ENCODE measurements around the gene DPH7.
"Not testable (repeated sequence)": the region's sequence is repeated elsewhere in the genome, so short reads cannot be mapped to it uniquely, and the experiment has no call there.

DPH7 gene

DNA sequence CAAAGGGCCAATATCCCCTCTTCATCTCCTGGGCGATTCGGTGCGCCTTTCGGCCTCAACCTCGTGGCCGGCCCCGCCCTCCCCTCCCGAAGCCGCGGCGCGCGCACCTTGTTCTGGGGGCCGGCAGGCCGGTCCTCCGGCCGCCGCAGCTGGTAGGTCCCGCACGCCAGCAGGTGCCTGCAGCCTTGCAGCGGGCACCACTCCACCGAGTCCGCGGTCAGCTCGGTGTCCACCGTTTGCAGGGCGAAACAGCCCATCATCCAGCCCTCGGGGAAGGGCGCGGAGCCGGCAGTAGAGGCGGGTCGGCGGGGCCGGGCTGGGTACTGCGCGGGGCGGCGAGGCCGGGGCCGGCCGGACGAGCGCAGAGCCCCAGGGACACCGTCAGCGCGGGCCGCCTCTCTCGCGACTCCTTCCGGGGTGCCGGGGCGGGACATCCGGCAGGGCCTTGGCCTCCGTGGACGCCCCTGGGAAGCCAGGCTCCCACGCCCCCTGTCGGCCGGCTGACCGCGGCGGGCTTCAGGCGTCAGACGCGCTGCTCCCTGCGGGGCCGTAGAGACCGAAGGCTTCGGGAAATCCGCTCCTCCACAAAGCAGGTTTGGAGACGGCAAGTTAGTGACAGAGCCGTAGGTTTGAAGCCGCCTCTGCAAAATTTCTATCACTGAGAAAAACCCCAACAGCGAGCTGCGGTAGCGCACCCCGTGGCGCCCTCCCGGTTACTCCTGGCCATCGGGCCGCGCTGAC is at the start of gene DPH7:
Gene DPH7 (minus strand): TSS at position 408 of the 741 bp plus-strand sequence. CDS start 148 bp downstream, at position 260.
- in situ Hi-C loops (cut with MboI; ENCODE audit: low sequenced_read_pairs): no loop called here

DNA sequence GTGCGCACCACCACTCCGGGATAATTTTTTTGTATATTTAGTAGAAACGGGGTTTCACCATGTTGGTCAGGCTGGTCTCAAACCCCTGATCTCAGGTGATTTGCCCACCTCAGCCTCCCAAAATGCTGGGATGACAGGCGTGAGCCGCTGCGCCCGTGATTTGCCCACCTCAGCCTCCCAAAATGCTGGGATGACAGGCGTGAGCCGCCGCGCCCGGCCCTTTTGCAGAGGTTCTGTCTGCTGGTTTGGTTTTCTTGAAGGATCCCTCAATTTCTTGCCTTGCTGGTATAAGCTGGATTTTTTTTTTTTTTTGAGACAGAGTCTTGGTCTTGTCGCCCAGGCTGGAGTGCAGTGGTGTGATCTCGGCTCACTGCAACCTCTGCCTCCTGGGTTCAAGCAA is 48.7 kb upstream of the DPH7 start:
- in situ Hi-C loops (cut with MboI; ENCODE audit: low sequenced_read_pairs): not testable (repeated sequence)

DNA sequence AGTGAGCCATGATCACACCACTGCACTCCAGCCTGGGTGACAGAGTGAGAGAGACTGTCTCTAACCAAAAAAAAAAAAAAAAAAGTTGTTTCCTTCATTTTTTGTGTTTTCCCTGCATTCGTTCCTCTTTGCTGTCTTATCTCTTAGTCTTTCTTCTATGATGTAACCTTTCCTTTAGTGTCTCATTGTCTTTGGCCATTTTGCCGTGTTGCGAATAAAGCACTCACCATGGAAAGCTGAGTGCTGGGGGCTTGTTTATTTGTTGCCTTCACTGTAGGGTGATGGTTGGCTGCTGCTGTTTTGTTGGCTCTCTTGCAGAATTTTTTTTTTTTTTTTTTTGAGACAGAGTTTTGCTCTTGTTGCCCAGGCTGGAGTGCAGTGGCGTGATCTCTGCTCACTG is 47.7 kb upstream of the DPH7 start:
- in situ Hi-C loops (cut with MboI; ENCODE audit: low sequenced_read_pairs): no loop called here

DNA sequence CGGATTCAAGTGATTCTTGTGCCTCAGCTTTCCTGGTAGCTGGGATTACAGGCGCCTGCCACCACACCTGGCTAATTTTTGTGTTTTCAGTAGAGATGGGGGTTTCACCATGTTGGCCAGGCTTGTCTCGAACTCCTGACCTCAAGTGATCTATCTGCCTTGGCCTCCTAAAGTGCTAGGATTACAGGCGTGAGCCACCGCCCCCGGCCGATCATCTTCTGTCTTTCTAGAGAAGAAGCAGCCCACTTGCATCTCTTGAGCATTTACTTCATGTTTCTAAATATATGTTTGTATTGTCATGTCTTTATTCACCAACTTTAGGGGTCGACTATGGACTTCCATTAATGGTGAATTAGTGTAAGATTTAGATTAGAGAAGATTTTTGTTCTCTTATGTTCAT is 43.5 kb upstream of the DPH7 start:
- in situ Hi-C loops (cut with MboI; ENCODE audit: low sequenced_read_pairs): not testable (repeated sequence)

DNA sequence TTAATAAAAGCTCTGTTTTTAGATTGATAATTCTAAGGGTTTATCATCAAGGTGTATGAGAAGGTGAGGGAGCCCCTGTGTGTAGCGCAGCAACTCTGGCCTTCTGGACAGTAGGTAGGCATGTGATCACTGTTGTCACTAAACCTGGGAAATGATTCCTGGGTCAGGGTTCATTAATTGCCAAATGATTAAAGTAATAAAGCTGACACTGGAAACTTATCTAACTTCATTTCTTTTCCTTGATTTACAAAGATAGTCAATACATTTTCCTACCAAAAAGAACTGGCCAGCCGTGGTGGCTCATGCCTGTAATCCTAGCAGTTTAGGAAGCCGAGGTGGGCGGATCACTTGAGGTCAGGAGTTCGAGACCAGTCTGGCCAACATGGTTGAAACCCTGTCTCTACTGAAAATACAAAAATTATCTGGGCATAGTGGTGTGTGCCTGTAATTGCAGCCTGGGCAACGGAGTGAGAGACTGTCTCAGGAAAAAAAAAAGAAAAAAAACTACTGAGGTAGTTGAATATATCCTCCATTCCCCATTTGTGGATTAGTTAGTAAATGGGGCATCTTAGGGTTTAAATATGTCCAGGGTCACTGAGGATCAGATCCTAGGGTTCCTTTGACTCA is 42.5 kb upstream of the DPH7 start:
- in situ Hi-C loops (cut with MboI; ENCODE audit: low sequenced_read_pairs): no loop called here

DNA sequence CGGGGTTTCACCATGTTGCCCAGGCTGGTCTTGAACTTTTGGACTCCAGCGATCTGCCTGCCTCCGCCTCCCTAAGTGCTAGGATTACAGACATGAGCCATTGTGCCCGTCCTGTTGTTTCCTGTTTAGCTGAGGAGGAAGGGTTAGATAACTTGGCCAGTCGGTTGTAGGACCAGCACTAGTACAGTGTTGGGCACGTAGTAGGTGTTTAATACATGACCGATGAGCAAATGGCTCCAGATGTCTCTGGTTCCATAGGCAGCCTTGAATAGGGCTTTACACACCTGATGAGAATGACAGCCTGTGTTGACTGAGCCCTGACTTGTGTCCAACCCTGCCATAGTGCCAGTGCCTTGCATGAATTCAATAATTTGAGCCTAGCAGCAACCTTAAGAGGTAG is 41.9 kb upstream of the DPH7 start:
- in situ Hi-C loops (cut with MboI; ENCODE audit: low sequenced_read_pairs): no loop called here

DNA sequence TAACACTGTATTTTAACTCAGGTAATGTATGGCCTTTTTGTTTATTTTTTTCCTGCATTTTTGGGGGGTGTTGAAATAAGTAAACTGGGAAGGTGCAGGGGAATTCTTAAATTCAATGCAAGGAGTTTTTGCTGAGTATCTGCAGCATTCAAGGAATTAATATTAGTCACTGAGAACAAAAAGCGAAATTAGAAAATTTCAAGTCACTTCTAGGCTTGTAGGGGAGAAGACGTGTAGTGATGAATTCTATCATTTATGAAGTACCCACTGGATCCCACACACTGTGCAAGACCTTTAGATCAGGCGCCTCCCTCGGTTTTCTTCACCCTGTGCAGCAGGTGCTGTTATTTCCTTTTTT is 41.3 kb upstream of the DPH7 start:
- in situ Hi-C loops (cut with MboI; ENCODE audit: low sequenced_read_pairs): no loop called here

DNA sequence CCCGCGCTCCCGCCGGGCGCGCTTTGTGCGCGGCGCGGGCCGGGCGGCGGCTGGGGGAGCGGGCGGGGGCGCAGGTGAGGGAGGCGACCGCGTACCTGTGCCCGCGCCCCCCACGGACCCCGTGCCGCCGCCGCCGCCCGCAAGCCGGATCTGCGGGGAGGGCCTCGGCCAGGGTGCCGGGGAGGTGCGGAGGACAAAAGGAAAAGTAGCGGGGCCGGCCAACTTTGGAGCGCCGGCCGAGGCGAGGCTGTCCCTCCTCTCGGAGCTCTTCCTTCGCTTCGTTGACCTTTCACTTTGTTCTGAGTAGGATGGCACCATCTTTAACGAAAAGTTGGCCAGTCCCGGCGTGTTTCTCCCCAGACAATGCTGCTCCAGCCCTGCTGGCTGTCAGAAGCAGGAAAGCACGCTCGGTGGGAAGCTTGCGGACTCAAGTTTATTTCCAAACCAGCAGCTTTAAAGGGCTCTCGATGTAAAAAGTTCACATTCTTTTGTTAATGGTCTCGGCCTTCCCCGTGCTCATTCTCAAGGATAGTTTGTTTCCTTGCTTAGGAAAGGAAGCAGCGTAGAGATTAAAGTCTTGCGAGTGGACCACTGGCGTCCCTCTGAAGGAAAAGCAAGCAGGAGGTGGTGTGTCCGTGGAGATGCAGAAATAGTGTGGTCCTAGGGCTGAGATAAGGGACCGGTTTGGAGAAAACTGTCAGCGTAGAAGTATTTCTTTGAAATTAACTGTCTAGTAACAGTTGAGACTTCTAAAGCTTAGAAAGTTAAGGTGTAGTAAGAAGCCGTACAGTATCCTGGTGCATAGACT is 40.7 kb upstream of the DPH7 start:
- in situ Hi-C loops (cut with MboI; ENCODE audit: low sequenced_read_pairs): no loop called here

DNA sequence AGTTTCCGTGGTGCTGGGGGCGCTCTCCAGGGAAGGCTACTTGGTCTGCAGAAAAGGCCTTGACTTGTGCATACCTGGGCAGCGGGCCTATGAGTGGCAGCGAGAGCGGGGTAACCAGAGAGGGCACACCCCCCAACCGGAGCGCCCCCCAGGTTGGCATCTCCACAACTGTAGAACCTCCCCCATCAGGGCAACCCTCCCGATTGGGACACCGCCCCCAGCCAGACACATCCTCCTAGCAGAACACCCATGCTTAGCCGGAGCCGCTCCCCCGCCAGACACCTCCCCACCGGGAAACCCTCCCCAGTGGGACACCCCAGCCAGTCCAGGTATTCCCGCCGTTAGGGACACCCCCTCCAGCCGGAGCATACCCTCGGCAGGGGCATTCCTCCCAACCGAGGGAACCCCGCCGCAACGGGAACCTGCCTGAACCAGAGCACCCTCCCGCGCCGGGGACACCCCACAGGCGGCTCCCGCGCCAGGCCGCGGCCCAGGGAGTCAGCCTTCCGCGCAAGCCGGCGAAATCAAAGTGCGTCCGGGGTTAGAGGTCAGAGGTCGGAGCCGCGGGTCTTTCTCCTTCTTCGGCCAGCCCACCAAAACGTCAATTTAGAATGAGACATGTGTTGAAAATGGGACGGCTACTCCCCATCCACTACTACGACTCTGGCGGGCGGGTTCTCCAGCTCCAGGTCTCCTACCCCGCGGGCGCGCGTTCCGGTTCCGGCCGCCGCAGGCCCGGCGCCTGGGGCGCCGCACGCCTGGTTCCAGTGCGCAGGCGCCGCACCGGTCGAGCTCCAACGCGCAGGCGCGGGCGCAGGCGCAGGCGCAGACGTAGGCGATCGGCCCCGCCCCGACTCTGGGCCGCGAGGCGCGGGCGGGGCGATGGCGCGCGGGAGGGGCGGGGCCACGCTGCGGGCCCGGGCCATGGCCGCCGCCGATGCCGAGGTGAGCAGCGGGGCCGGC is 39.7 kb upstream of the DPH7 start, which contains the start of gene EHMT1:
Gene EHMT1 (plus strand): TSS at position 901 of the 963 bp plus-strand sequence. CDS start 24 bp downstream, at position 925.
- in situ Hi-C loops (cut with MboI; ENCODE audit: low sequenced_read_pairs): no loop called here

DNA sequence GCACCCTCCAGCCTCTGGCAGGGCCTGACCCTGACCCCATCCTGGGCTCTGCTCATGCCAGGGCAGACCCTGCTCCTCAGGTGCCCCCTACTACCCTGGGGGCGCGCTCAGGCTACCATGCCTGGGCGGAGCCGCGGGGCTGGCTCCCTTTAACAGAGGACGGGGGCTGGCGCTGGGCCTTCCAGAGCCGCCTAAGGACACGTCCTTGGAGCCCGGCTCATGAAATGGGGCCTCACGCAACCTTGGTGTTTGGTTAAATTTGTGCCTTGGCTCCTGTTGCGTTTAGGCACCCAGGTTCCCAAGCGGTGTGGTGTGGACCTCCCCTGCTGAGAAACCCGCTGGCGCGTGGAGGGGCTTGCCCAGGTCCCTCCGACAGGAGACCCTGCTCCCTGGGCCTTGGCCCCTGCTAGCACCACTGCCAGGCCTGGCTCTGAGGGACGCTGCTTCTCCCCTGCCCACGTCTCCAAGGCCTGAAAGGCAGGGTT is 36.7 kb upstream of the DPH7 start:
- in situ Hi-C loops (cut with MboI; ENCODE audit: low sequenced_read_pairs): no loop called here

DNA sequence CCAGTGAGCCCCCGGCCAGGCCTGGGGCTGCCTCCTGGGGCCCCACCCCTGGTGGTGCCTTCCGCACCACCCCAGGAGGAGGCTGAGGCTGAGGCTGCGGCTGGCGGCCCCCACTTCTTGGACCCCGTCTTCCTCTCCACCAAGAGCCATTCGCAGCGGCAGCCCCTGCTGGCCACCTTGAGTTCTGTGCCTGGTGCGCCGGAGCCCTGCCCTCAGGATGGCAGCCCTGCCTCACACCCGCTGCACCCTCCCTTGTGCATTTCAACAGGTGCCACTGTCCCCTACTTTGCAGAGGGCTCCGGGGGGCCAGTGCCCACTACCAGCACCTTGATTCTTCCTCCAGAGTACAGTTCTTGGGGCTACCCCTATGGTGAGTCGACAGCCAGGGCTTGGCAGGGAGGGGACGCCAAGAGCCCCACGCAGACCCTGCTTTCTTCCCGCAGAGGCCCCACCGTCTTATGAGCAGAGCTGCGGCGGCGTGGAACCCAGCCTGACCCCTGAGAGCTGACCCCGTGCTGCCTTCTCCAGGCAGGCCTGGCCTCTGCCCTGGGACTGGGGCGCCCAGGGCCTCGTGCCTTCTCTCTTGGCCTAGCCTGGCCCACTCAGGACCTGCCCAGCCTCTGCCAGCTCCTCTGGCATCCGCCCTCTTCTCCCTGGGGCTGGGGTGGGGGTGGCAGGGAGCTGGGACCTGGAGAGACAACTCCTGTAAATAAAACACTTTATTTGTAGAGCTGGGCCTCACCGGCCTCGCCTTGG is 36.1 kb upstream of the DPH7 start:
- in situ Hi-C loops (cut with MboI; ENCODE audit: low sequenced_read_pairs): no loop called here

DNA sequence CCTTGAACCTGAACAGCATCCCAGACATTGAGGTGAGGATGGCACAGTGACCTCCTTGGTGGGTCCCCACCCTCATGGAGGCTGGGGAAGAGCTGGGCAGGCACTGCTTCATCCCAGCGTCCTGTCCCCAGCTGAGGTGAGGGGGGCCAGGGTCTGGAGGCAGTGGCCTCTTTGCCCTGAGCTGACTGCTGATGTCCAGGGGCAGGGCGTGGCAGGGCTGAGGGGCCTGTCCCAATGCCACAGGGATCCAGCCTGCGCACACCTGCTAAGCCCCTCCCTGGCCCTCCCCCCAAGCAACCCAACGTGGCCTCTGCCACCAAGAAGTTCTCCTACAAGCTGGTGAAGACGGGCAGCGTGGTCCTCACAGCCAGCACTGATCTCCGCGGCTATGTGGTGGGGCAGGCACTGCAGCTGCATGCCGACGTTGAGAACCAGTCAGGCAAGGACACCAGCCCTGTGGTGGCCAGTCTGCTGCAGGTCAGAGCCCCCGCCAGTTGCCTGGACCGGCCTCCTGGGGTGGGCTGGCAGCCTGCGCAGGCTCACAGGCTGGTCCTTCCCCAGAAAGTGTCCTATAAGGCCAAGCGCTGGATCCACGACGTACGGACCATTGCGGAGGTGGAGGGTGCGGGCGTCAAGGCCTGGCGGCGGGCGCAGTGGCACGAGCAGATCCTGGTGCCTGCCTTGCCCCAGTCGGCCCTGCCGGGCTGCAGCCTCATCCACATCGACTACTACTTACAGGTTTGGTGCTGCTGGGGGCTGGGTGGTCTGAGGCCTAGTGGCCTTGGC is 35.2 kb upstream of the DPH7 start:
- in situ Hi-C loops (cut with MboI; ENCODE audit: low sequenced_read_pairs): no loop called here

DNA sequence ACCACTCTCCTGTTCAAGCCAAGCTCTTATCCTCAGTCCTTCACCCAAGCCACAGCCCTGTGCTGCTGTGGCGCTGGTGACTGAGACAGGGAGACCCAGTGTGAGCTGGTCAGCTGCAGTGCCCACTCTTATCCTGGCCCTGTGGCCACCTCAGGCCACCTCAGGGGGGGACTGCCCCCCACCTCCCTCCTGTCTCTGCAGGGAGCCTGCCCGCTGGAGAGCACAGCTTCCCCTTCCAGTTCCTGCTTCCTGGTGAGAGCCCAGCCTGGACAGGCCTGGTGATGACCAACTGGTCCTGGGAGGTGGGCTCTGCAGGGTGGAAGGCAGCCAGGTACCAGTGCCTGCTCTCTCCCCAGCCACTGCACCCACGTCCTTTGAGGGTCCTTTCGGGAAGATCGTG is 34.5 kb upstream of the DPH7 start:
- in situ Hi-C loops (cut with MboI; ENCODE audit: low sequenced_read_pairs): no loop called here

DNA sequence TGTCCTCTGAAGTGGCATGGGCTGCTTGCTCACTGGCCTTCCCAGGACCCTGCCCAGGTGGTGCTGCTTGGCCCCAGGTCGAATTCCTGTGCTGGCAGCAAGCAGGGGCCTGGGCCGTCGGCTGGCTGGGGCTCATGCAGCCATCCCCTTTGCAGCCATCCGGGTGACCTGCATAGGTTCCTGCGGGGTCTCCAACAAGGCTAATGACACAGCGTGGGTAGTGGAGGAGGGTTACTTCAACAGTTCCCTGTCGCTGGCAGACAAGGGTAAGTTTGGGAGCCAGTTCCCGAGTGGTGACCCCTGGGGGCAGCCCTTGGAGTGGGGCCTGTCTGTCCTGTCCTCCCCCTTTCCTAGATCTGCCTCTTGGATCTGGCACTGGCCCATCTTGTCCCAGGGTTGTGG is 34.0 kb upstream of the DPH7 start:
- in situ Hi-C loops (cut with MboI; ENCODE audit: low sequenced_read_pairs): no loop called here

DNA sequence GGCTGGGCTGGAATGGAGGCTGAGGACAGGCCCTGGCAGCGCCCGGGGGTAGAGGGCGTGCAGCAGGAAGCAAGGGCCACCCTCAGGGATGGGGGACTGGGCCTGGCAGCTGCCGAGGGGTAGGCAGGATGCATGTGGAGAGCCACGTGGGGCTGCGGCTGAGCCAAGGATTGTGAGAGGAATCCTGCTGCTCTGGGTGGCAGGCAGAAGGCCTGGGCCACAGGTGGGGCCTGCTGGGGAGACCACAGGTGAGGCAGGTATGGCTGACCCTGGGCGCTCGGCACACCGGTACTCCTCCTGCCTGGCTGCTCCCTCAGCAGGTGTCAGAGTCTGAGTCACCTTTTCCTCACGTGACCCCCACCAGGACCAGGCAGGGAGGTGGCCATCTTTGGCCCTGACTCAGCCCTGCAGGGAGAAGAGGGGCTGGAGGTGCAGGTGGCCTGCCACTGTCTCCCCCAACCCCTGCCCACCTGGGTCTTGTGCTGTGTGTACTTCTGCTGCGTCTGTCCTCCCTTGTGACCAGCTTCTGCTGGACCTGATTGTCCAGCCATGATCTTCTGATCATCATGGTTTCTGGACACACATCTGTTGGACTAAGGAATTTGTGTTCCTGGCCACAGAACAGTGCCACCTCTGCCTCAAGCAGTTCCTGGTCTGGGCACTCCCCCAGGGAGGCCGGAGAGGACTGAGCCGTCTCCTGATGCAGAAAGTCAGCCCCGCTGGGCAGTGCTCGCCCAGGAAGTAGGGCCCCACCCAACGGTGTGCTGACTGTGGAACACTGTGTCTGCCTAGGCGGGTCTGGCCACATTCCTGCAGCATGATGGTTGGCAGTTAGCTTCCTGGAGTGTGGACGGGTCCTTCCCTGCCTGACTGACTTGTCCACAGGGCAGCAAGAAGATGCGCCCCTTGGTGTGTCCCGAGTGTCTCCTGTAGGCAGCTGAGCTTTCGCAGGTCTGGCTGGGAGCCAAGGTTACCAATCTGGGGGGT is 33.2 kb upstream of the DPH7 start:
- in situ Hi-C loops (cut with MboI; ENCODE audit: low sequenced_read_pairs): no loop called here

DNA sequence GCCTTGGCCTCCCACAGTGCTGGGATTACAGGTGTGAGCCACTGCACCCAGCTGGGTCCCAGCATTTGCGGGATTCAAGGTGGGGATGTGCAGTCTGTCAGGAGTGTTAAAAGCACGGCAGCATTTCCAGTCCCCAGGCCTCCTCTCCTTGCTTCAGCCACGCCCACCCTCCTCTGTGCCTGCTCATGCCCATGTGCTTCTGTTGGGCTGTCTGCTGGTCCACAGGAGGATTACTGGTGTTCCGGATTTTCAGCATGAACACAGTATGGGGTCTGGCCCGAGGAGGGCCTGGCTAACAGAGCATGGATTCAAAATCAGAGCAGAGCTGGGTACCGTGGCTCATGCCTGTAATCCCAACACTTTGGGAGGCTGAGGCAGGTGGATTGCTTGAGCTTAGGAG is 32.2 kb upstream of the DPH7 start:
- in situ Hi-C loops (cut with MboI; ENCODE audit: low sequenced_read_pairs): no loop called here

DNA sequence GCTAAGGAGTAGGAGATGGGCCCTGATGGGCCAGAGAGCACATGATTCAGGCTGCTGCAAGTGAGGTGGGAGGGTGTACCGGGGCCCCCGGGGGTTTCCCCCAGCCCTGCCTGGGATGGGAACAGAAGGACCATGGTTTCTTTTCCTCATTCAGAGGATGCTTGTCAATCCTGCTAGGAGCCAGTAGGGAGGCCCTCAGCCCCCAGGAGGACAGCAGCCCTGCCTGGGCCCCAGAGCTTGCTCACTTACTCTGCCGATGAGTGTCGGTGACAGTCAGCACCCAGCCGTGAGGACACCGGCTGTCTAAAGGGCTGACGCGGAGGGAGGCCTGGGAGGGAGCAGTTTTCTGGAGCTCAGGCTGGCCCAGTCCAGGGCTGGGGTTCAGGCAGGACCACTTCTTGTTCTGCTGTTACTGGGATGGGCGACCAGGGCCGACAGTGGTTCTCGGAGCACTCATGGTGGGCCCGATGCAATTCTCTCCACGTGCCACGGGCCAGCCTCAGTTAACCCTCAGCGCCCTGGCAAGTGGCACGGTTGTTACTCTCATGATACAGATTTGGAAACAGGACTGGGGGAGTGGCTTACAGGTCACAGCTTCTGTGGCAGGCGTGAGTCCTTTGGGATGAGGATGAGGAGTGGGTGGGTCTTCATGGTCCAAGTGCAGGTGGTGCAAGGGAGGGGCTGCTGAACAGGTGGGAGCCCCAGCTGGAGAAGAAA is 28.6 kb upstream of the DPH7 start:
- in situ Hi-C loops (cut with MboI; ENCODE audit: low sequenced_read_pairs): no loop called here
